Measurements from ENCODE around the gene CHAF1A. TPM values are rescaled to one million over a fixed set of nuclear protein-coding genes. Genes with fewer than 3 reads are reported as not detected.

Gene CHAF1A
- total and polyA plus RNA-seq, 2 donors (not counting 1 experiment from before 2014, with no cell fraction given), result 5.9 TPM

- no peak overlapping the region for H3K9ac ChIP-seq (ENCODE audit: insufficient read depth, low read length)
- no peak overlapping the region for H3K4me3 ChIP-seq (replicated peaks in 1 of 4; ENCODE audit: control extremely low read depth in 1 of 4, insufficient read depth in 1 of 4, low read depth in 3 of 4, low read length in 4 of 4)
- peaks cover 18% of the 10 kb centered on the region for H3K4me1 ChIP-seq (ENCODE audit: control insufficient read depth, extremely low read depth, insufficient read depth, low read length)
- no peaks in the 10 kb centered on the region for H4K20me1 ChIP-seq (ENCODE audit: control insufficient read depth, extremely low read depth, insufficient read depth, low read length)
- no peak overlapping the region for H3K4me2 ChIP-seq (ENCODE audit: extremely low read depth, insufficient read depth, low read length)
- H3K27ac ChIP-seq (ENCODE audit: insufficient read depth, low read length), result no peak overlapping the region
- no peak for DNase-seq (ENCODE audit: low read depth in 2 of 2)
- peaks cover 47% of the 10 kb centered on the region for H3K36me3 ChIP-seq (ENCODE audit: control insufficient read depth, insufficient read depth, low read length)
- no peaks in the 10 kb centered on the region for H3K9me3 ChIP-seq (ENCODE audit: control insufficient read depth, insufficient read depth, low read depth, low read length)
- H2AFZ ChIP-seq (ENCODE audit: low read length), result no peak overlapping the region
- H3K27me3 ChIP-seq (ENCODE audit: control insufficient read depth, insufficient read depth, low read length), result no peaks in the 10 kb centered on the region
- TF ChIP-seq CTCF (conservative IDR thresholded peaks at IDR 0.05 in 1 of 2, IDR thresholded peaks at IDR 0.05 in 1 of 2; ENCODE audit: low read depth in 1 of 2, low read length in 2 of 2) (no peak), EZH2 (IDR thresholded peaks at IDR 0.05; ENCODE audit: low read length, missing control alignments) (no peak)
- H3K79me2 ChIP-seq (ENCODE audit: control insufficient read depth, insufficient read depth, low read length), result peaks cover 27% of the 10 kb centered on the region
Observed at GRCh38 chr19:4452230-4452990, 50.0 kb downstream of the CHAF1A start.

GRCh38 chr19:4453232-4454179 lies 51.1 kb downstream of the CHAF1A start:
- H3K4me1 ChIP-seq (ENCODE audit: control insufficient read depth, extremely low read depth, insufficient read depth, low read length), result peaks cover 18% of the 10 kb centered on the region
- H3K27ac ChIP-seq (ENCODE audit: insufficient read depth, low read length), result no peak overlapping the region
- H3K27me3 ChIP-seq (ENCODE audit: control insufficient read depth, insufficient read depth, low read length), result no peaks in the 10 kb centered on the region
- no peak for TF ChIP-seq CTCF (conservative IDR thresholded peaks at IDR 0.05 in 1 of 2, IDR thresholded peaks at IDR 0.05 in 1 of 2; ENCODE audit: low read depth in 1 of 2, low read length in 2 of 2)
- TF ChIP-seq EZH2 (IDR thresholded peaks at IDR 0.05; ENCODE audit: low read length, missing control alignments), result no peak
- no peak overlapping the region for H3K4me3 ChIP-seq (replicated peaks in 1 of 4; ENCODE audit: control extremely low read depth in 1 of 4, insufficient read depth in 1 of 4, low read depth in 3 of 4, low read length in 4 of 4)
- peaks cover 27% of the 10 kb centered on the region for H3K79me2 ChIP-seq (ENCODE audit: control insufficient read depth, insufficient read depth, low read length)
- no peak overlapping the region for H3K4me2 ChIP-seq (ENCODE audit: extremely low read depth, insufficient read depth, low read length)
- DNase-seq (ENCODE audit: low read depth in 2 of 2), result no peak
- no peak overlapping the region for H2AFZ ChIP-seq (ENCODE audit: low read length)
- H3K36me3 ChIP-seq (ENCODE audit: control insufficient read depth, insufficient read depth, low read length), result peaks cover 36% of the 10 kb centered on the region
- no peaks in the 10 kb centered on the region for H4K20me1 ChIP-seq (ENCODE audit: control insufficient read depth, extremely low read depth, insufficient read depth, low read length)
- H3K9ac ChIP-seq (ENCODE audit: insufficient read depth, low read length), result no peak overlapping the region
- H3K9me3 ChIP-seq (ENCODE audit: control insufficient read depth, insufficient read depth, low read depth, low read length), result no peaks in the 10 kb centered on the region
